Endodermal cell (in vitro differentiated cells): ENCODE data around the gene TBCE. TPM values are rescaled to one million over a fixed set of nuclear protein-coding genes. Genes with fewer than 3 reads are reported as not detected.

Source experiments
- DNase-seq: peaks from one replicate; pipeline ENCODE4 v3.0.0-alpha.2; 2017
- H3K27ac ChIP-seq: 2 replicates; pipeline ENCODE4 v1.5.1; 2013; ENCODE audit warnings: mild to moderate bottlenecking, low read depth, low read length, moderate library complexity
- H3K27me3 ChIP-seq: 2 replicates; pipeline ENCODE4 v1.6.1; 2013; ENCODE audit warnings: mild to moderate bottlenecking, low read length, moderate library complexity; ENCODE audit not compliant: insufficient read depth, control insufficient read depth, poor library complexity, severe bottlenecking
- H3K36me3 ChIP-seq: 2 replicates; pipeline ENCODE4 v1.7.0; 2013; ENCODE audit warnings: mild to moderate bottlenecking, low read length, moderate library complexity; ENCODE audit not compliant: control insufficient read depth, insufficient read depth
- H3K4me1 ChIP-seq: one replicate; pipeline ENCODE4 v1.7.0; 2013; ENCODE audit warnings: low read length; ENCODE audit not compliant: control insufficient read depth, insufficient read depth
- H3K4me3 ChIP-seq: 2 replicates; pipeline ENCODE4 v1.5.1; 2013; ENCODE audit warnings: mild to moderate bottlenecking, low read length, moderate library complexity
- H3K9ac ChIP-seq: 2 replicates; pipeline ENCODE4 v1.6.1; 2013; ENCODE audit warnings: mild to moderate bottlenecking, low read length, moderate library complexity; ENCODE audit not compliant: poor library complexity, severe bottlenecking; ENCODE audit errors: extremely low read depth
- H3K9me3 ChIP-seq: 2 replicates; pipeline ENCODE4 v1.6.1; 2013; ENCODE audit warnings: mild to moderate bottlenecking, low read length, moderate library complexity; ENCODE audit not compliant: control insufficient read depth
- H3K27ac Mint-ChIP-seq: 2 replicates; pipeline ENCODE4 v1.8.0; 2020; ENCODE audit warnings: mixed read lengths
- H3K27me3 Mint-ChIP-seq: 2 replicates; pipeline ENCODE4 v1.8.0; 2021; ENCODE audit warnings: mild to moderate bottlenecking, mixed read lengths; ENCODE audit not compliant: insufficient read depth
- H3K36me3 Mint-ChIP-seq: 2 replicates; pipeline ENCODE4 v1.8.0; 2020; ENCODE audit warnings: low read depth, mixed read lengths
- H3K4me1 Mint-ChIP-seq: 2 replicates; pipeline ENCODE4 v1.8.0; 2020; ENCODE audit warnings: mixed read lengths
- H3K4me3 Mint-ChIP-seq: 2 replicates; pipeline ENCODE4 v1.8.0; 2020; ENCODE audit warnings: mild to moderate bottlenecking, moderate library complexity, mixed read lengths
- H3K9me3 Mint-ChIP-seq: 2 replicates; pipeline ENCODE4 v1.8.0; 2020; ENCODE audit warnings: mild to moderate bottlenecking, mixed read lengths
- CTCF ChIP-seq: fragments of 200-600 bp; sonication (generic); conservative IDR thresholded peaks from 2 replicates; pipeline ENCODE4 v1.5.0; 2021; ENCODE audit warnings: antibody characterized with exemption, mild to moderate bottlenecking
- WGBS, 2 experiments: methylation state at CpG; one replicate each; pipeline versions ENCODE4 v1.1.5 to v1.1.7; 2013; ENCODE audit warnings: missing lambda C conversion rate in 2 of 2, mixed read lengths in 1 of 2; ENCODE audit not compliant: insufficient coverage in 1 of 2, insufficient read length in 1 of 2; 5-methylcytosine and 5-hydroxymethylcytosine counted together
- total RNA-seq, 2 donors: library from RNA; stranded (reverse); fragmentation: NEBNext Ultra II Directional in 1 of 2; extraction: Animal tissue kit (Norgen Biotek cat#: 25700) in 1 of 2; gene quantifications; 2 replicates in 1 of 2; 3 replicates in 1 of 2; pipeline ENCODE4 v1.2.1, GENCODE V29; 2021

The TBCE gene
- total RNA-seq, 2 donors from 2014 or later = 31.8 to 33.3 TPM

- TF ChIP-seq CTCF = no peak
- H3K4me1 Mint-ChIP-seq = no peaks in the 10 kb centered on the region
- H3K27ac ChIP-seq = no peak overlapping the region
- peaks cover 31% of the 10 kb centered on the region for H3K36me3 ChIP-seq
- peaks cover 37% of the 10 kb centered on the region for H3K36me3 Mint-ChIP-seq
- no peak overlapping the region for H3K4me3 ChIP-seq
- no peaks in the 10 kb centered on the region for H3K4me1 ChIP-seq
- H3K9ac ChIP-seq = no peak overlapping the region
- H3K9me3 ChIP-seq = no peaks in the 10 kb centered on the region
- no peak for DNase-seq
- 100% methylated on average over 2 to 4 of the region's 5 CpGs for WGBS, 2 experiments
- no peaks in the 10 kb centered on the region for H3K27me3 ChIP-seq
- no peaks in the 10 kb centered on the region for H3K27me3 Mint-ChIP-seq
- no peak overlapping the region for H3K27ac Mint-ChIP-seq
- H3K4me3 Mint-ChIP-seq = no peak overlapping the region
- H3K9me3 Mint-ChIP-seq = no peaks in the 10 kb centered on the region
These were observed 127.8 kb downstream of the TBCE start for GRCh38 chr1:235495030-235495429.

- no peak overlapping the region for H3K27ac Mint-ChIP-seq
- DNase-seq = no peak
- H3K9me3 Mint-ChIP-seq = no peaks in the 10 kb centered on the region
- no peak for TF ChIP-seq CTCF
- Histone ChIP-seq H3K27me3 (no peaks in the 10 kb centered on the region), H3K9ac (no peak overlapping the region), H3K9me3 (no peaks in the 10 kb centered on the region), H3K4me1 (no peaks in the 10 kb centered on the region), H3K27ac (no peak overlapping the region), H3K4me3 (no peak overlapping the region), H3K36me3 (peaks cover 31% of the 10 kb centered on the region)
- H3K27me3 Mint-ChIP-seq = no peaks in the 10 kb centered on the region
- peaks cover 1% of the 10 kb centered on the region for H3K4me1 Mint-ChIP-seq
- H3K36me3 Mint-ChIP-seq = peaks cover 33% of the 10 kb centered on the region
- 94 to 100% methylated on average over 1 of the region's 2 CpGs for WGBS, 2 experiments
- no peak overlapping the region for H3K4me3 Mint-ChIP-seq
These were observed 128.3 kb downstream of the TBCE start for GRCh38 chr1:235495551-235495950.

- no peaks in the 10 kb centered on the region for H3K27me3 Mint-ChIP-seq
- Histone ChIP-seq H3K9me3 (no peaks in the 10 kb centered on the region), H3K27ac (no peak overlapping the region), H3K27me3 (no peaks in the 10 kb centered on the region), H3K9ac (no peak overlapping the region), H3K4me3 (no peak overlapping the region), H3K36me3 (no peaks in the 10 kb centered on the region), H3K4me1 (no peaks in the 10 kb centered on the region)
- no peak for DNase-seq
- H3K27ac Mint-ChIP-seq = no peak overlapping the region
- WGBS, 2 experiments = 89 to 98% methylated on average over 4 to 5 of the region's 5 CpGs
- peaks cover 3% of the 10 kb centered on the region for H3K36me3 Mint-ChIP-seq
- no peak for TF ChIP-seq CTCF
- H3K4me1 Mint-ChIP-seq = peaks cover 16% of the 10 kb centered on the region
- H3K9me3 Mint-ChIP-seq = no peaks in the 10 kb centered on the region
- H3K4me3 Mint-ChIP-seq = no peak overlapping the region
These were observed 133.8 kb downstream of the TBCE start for GRCh38 chr1:235500971-235501540.

Other genes with a start within 250 kb of the TBCE start
- gene TOMM20, start 238.6 kb upstream of the TBCE start, total RNA-seq = 100 to 1,000 TPM; 237 to 252 TPM
- gene RBM34, start 206.2 kb upstream of the TBCE start, total RNA-seq = 100 to 1,000 TPM; 104 to 127 TPM
- 10 to 100 TPM; 40.6 to 43.1 TPM for gene ARID4B, start 39.2 kb upstream of the TBCE start, total RNA-seq
- 10 to 100 TPM; 56.3 to 64.6 TPM for gene GGPS1, start 38.9 kb upstream of the TBCE start, total RNA-seq
- 10 to 100 TPM; 33.0 to 34.3 TPM for gene B3GALNT2, start 137.0 kb downstream of the TBCE start, total RNA-seq